CMK (cell line): ENCODE measurements around the gene SRP72.
A peak's percentile ranks its signal among the peaks of the same experiment; 100 is the strongest.
"Not testable (repeated sequence)": the region's sequence is repeated elsewhere in the genome, so short reads cannot be mapped to it uniquely, and the experiment has no call there.

Experiments
- DNase-seq: peaks from one replicate; pipeline ENCODE4 v3.0.0-alpha.2; 2010; ENCODE audit warnings: low read depth

The SRP72 gene

GRCh38 chr4:56466296-56466761, 1.1 kb upstream of the SRP72 start:
- not testable (repeated sequence) for DNase-seq

- no peak for DNase-seq
These were observed 520 bp upstream of the SRP72 start for GRCh38 chr4:56466910-56467283.

GRCh38 chr4:56468097-56468422, 643 bp downstream of the SRP72 start:
- DNase-seq: peak; percentile 38

GRCh38 chr4:56469489-56470210, 2.2 kb downstream of the SRP72 start:
- DNase-seq: no peak

GRCh38 chr4:56475917-56476316, 8.5 kb downstream of the SRP72 start:
- no peak for DNase-seq

GRCh38 chr4:56477192-56477702, 9.8 kb downstream of the SRP72 start:
- DNase-seq: peak; percentile 30

- no peak for DNase-seq
These were observed 13.3 kb downstream of the SRP72 start for GRCh38 chr4:56480691-56481090.

GRCh38 chr4:56496241-56496640, 28.8 kb downstream of the SRP72 start:
- DNase-seq: no peak

GRCh38 chr4:56505269-56506130, 38.1 kb downstream of the SRP72 start, which contains the start of gene ARL9:
TSS of gene ARL9 (plus strand) at chr4:56505791. CDS start at chr4:56505863, 72 bp downstream.
- DNase-seq: no peak

- no peak for DNase-seq
These were observed 43.7 kb downstream of the SRP72 start for GRCh38 chr4:56511098-56511497.

- DNase-seq: no peak
These were observed 44.7 kb downstream of the SRP72 start for GRCh38 chr4:56512166-56512565.

- no peak for DNase-seq
These were observed 46.1 kb downstream of the SRP72 start for GRCh38 chr4:56513517-56513916.

- peak; percentile 57 for DNase-seq
These were observed 63.1 kb downstream of the SRP72 start for GRCh38 chr4:56530269-56531148.

GRCh38 chr4:56531149-56531770, 63.8 kb downstream of the SRP72 start:
- DNase-seq: no peak

GRCh38 chr4:56531823-56532222, 64.4 kb downstream of the SRP72 start:
- no peak for DNase-seq

GRCh38 chr4:56532239-56532638, 64.8 kb downstream of the SRP72 start:
- no peak for DNase-seq

- no peak for DNase-seq
These were observed 68.5 kb downstream of the SRP72 start for GRCh38 chr4:56535915-56536314.

GRCh38 chr4:56537147-56537546, 69.7 kb downstream of the SRP72 start:
- DNase-seq: no peak

- no peak for DNase-seq
These were observed 73.4 kb downstream of the SRP72 start for GRCh38 chr4:56540826-56541225.

- DNase-seq: peak; percentile 43
These were observed 77.2 kb downstream of the SRP72 start for GRCh38 chr4:56544573-56545131.

- DNase-seq: no peak
These were observed 83.2 kb downstream of the SRP72 start for GRCh38 chr4:56550642-56551041.
